NCI-H748 (cell line): Measurements from ENCODE around the gene SLC6A3.
A peak's percentile ranks its signal among the peaks of the same experiment; 100 is the strongest.

Experiments used
- DNase-seq: peaks from one replicate; lab custom pipeline; 2025; ENCODE audit not compliant: unreplicated experiment; lab: John Stamatoyannopoulos, UW

Gene SLC6A3

DNA sequence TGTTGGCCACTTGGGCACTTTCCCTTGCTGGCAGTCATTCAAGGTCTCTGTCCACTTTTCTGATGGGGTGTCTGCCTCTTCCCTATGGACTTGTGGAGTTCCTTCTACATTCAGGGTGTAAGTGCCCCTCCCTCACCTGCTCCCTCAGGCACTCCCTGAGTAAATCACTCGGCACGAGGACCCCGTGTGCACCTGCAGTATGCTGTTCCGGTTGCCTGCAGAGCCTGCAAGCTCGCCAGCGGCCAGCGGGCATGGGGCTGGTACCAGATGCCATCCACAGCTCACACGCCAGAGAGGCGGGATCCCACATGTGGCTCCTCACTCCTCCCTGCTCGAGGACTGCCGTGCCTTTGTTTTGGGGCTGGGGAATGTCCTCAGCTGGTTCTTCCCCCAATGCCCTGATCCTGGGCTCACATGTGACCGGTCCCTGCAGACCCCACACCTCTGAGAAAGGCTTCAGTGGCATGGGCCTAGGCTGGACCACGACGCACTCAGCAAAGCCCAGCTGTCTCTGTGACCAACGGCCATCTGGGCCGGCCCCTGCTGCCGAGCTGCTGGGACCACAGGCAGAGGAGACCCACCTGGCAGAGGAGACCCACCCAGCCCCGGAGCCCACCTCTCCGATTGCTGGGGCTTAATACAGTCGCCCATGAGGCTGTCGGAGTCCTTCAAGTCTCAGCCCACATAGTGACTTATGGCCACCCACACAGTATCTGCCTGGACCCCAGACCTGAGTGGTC is 54.2 kb downstream of the SLC6A3 start:
- DNase-seq = peak; percentile 41

DNA sequence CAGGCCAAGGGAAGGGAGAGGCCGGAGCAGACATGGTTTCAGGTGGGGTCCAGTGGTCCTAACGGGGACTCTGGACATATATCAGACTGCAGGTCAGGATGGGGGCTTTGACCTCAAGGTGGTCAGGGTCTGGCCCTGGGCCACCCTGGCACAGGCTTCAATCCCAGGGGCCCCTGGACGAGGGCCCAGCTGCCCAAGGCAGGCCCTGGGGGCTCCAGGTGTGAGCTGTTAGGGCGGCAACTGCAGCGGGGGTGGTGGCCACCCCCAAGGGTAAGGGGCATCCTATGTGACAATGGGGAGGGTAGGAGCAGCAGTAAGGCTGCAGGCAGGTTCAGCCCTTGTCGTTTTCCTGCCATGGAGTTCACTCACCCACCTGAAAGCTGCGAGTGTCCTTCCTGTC is 54.9 kb downstream of the SLC6A3 start:
- no peak for DNase-seq

DNA sequence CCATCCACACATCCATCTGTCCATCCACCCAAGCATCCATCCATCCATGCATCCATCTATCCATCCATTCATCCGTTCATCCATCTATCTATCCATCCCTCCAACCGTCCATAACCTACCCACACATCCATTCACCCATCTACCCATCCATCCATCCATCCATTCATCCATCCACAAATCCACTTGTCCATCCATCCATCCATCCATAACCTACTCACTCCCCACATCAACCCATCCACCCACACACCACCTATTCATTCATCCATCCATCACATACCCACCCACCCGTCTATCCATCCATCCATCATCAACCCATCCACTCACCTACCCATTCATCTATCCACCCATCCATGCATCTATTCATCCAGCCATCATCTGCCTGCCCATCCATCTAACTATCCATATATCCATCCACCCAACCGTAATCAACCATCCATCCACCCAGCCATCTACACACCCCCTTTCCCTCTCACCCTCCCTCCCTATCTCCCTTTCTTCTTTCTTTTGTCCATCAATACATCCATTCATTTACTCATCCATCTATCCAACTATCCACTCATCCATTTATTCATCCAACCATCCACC is 56.8 kb downstream of the SLC6A3 start:
- no peak for DNase-seq

DNA sequence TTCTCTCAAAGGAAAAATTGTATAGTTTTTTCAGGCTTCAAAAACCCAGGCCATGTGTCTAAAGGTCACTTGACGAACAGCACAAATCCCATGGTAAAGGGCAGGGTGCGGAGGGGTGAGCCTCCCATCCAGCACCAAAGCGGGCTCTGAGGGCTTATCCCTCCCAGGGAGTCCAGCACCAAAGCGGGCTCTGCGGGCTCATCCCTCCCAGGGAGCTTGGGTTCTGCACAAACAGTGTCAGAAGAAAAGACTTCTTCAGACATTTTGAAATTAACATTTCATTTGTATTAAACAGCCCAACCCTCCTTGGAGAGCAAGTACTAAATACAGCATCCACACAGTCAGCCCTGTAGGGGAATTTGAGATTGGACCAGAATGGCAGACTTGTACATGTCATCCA is 57.4 kb downstream of the SLC6A3 start:
- no peak for DNase-seq

DNA sequence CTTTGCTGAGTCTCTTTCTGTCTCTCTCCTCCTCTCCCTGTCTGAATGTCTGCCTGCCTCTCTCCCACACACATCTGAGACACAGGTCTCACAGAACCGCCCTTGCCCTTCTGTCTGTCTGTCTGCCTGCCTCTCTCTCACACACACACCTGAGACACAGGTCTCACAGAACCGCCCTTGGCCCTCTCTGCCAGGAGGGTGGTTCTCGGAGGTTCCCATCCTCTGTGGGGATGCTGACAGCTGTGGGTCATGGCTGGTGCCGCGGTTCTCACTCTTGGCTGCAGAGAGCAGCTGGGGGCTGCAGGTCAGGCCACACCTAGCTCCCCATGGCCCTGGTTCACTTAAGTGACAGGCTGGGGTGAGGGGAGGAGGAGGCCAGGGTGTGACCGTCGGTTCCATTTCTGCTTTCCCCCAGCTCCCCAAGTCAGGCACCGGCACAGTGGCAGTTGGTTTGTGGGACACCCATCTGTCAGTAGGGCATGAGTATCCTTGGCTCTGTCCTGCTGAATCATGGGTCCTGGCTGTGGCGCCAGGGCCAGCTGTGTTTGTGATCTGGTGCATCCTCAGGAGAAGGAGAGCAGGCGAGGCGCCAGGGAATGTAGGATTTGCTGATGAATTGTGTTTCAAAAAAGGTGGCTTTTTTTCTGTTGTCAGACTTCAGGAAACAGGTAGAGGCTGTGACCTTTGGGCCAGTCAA is 58.0 kb downstream of the SLC6A3 start:
- DNase-seq = peak; percentile 61

DNA sequence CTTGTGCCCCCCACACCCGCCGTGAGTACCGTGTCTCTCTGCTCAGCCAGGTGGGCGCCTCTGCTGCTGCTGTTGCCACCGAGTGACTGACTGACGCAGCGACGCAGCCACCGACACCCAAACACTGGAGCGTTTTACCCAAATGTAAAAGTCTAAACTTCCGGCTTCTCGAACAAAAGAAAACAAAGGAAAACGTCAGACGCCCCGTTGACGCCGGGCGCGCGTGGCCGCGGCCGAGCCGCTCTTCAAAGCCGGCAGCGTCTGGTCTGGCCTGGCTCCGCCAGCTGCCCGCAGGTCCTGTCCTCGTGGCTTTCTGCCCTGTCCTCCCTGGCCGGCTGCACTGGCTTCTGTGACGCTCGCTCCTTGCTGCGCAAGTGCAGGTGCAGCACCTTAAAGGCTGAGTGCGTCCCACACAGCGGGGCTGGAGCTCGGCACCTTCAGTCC is 58.9 kb downstream of the SLC6A3 start:
- peak; percentile 95 for DNase-seq

DNA sequence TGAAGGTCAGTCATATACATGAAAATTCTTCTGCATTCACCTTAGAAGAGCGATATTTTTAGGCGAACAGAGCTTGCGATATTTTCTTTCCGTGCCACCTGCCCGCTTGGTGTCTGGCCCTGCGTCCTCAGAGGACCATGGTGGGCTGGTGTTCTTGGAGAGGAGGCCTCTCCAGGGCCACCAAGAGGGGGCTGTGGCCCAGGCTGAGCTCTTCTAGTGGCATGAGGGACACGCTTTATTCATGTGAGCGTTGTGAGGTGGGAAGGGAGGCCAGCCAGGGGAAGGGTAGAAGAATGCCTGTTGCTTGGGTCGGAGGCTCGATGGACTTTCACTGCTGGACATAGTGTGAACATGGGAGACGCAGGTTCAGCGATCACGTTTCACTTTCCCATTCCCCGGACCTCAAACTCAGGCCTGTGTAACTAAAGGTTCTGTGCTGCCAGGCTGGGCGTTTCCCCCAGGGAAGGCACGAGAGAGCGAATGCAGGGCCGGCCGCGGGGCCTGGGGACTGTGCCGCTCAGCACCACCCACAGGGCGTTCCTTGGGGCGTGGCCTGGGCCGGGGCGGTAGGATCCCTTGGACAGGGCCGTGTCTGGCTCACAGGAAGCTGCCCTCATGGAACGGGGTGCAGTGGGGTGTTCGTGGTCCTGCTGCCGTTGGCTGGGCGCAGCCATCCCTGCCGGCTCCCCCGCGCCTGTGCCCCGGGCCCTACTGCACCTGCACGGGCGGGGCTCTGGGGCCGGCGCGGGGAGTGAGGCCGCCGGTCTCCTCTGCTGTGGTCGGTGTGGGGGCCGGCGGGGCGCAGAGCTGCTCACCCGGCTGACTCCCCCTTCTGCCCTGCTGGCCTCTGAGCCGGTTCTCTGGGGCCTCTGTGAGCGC is 59.6 kb downstream of the SLC6A3 start:
- peak; percentile 96 for DNase-seq

DNA sequence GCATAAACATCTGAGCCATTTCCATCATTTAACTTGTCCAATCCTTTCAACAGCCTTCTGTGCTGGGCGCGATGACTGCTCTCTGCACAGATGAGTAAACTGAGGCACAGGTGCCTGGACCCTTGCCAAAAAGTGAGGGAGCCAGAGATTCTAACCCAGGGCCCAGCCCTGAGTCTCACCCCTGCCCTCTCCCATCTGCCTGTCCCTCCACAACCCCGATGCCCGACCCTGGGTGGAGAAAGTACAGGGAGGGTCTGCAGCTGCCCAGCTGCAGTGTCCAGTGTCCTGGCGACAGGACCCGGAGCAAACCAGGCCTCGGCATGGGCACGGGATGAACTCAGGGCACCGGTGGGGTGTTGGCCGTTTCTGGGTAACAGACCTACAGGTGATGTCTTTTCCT is 60.7 kb downstream of the SLC6A3 start:
- DNase-seq = no peak

DNA sequence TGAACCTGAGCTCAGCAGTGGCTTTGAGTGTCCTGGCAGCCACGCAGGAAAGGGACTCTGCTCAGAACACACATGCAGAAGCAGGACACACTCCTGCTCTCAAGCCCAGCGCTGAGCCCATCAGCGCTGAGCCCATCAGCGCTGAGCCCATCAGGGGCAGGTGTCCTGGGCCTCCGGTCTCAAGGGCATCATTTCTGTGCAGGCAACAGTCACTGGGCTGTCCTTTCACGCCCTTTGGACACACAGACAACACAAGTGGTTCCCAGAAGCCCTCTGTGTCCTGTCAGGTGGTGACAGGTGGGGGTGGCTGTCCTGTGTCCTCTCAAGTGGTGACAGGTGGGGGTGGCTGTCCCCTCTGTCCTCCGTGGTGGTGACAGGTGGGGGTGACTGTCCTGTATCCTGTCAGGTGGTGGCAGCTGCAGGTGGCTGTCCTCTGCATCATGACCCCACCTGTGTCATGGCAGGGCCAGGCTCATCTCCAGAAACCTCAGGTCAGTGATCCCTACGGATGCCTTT is 61.3 kb downstream of the SLC6A3 start:
- DNase-seq = peak; percentile 49

DNA sequence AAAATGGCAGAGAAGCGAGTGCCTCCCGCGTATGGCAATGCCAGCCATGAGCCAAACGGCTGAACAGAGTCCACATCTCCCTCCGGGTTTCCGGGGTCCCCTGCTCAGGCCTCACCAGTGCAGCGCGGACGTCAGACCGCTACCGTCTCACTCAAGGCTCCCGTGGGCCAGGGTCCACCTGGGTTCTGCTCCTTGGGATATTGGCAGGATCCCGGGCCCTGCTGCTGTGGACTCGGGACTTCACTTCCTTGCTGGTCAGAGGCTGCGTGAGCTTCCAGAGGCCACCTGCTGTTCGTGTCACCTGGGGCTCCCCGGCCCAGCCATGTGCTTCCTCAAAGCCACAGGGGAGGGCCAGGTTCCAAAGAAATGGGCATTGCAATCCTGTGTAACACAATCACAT is 61.9 kb downstream of the SLC6A3 start:
- no peak for DNase-seq

DNA sequence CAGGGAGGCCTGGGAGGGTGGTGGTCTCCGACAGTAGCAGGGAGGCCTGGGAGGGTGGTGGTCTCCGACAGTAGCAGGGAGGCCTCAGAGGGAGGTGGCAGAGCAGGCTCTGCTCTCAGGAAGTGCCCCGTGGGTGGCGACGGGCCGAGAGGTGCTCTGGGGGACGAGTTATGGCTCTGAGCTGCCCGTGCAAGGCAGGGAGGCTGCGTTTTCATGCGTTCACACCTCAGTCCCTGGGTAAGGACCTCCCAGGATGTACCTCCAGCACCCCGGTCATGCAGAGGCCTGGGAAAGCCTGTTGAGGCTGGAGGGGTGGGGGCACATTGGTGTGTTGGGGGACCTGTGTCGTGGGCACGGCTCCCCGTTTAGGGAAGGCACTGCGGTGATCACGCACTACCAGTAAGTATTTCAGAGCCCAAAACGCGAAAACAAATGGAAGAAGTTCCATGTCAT is 63.0 kb downstream of the SLC6A3 start:
- no peak for DNase-seq

DNA sequence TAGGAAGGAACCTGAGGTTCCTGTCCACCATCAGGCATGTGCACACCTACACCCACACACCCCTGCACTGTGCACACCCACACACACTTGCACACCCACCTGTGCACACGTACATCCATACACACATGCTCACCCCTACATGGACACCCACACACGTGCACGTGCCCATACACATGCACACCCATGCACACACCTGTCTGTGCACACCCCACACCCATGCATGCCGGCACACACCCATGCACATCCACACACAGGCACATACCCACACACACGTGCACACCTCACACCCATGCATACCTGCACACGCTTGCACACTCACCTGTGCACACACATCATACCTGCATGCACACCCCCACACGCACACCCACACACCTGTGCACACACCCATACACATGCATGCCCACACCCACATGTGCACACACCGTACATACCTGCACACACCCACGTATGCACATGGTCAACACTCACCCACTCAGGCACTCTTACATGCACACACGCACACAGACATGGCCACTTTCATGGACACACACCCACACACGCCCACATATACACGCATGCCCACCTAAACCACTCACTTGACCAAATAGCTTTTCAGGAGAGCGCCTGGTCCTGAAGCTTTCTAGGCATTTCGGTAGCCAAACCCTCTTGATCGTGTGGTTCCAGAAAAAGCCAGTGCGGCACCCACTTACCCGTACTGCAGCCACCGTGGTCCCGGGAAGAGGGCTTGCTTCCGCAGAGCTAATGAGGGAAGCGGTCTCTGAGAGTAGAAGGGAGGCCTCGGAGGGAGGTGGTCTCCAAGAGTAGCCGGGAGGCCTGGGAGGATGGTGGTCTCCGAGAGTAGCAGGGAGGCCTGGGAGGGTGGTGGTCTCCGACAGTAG is 63.6 kb downstream of the SLC6A3 start:
- no peak for DNase-seq

DNA sequence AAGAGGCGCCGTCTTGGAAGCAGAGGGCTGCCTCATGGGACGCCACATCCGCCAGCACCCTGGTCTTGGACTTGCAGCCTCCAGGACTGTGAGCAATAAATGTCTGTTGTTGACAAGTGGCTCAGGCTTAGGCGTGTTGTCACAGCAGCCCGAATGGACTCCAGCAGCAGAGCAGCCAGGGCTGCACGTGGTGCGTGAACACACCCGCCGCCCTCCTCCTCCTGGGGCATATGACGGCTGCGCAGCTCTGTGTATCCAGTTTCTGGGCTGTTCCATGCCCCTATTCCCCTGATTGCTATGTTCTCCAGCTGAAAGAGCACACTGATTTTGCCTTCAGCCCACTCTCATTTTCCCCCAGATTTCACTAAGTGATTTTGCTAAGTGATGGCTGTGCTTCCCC is 64.3 kb downstream of the SLC6A3 start:
- DNase-seq = peak; percentile 60

DNA sequence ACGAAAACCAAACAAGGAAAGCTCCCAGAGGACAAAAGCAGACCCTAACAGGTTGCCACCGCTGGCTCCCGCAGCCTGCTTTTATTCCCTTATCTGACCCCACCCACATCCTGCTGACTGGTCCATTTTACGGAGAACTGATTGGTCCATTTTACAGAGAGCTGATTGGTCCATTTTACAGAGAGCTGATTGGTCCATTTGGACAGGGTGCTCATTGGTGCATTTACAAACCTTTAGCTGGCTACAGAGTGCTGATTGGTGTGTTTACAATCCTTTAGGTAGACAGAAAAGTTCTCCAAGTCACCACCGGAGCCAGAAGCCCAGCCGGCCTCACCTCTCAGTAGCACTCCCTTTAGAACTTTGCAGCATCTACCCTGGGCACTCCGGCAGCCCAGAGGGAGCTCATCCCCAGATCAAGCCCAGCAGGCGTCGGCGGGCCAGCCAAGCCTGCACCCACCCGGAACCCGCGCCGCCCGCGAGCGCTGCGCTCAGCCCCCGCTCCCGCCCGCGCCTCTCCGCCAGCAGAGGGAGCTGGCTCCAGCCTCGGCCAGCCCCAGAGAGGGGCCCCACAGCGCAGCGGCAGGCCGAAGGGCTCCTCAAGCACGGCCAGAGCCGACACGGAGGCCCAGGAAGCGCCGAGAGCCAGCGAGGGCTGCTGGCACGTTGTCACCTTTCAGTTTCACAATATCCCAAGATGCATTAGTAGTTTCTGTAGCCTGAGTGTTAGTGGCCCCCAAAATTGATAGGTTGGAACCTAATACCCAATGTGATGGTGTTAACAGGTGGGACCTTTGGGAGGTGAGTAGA is 65.0 kb downstream of the SLC6A3 start:
- peak; percentile 85 for DNase-seq

DNA sequence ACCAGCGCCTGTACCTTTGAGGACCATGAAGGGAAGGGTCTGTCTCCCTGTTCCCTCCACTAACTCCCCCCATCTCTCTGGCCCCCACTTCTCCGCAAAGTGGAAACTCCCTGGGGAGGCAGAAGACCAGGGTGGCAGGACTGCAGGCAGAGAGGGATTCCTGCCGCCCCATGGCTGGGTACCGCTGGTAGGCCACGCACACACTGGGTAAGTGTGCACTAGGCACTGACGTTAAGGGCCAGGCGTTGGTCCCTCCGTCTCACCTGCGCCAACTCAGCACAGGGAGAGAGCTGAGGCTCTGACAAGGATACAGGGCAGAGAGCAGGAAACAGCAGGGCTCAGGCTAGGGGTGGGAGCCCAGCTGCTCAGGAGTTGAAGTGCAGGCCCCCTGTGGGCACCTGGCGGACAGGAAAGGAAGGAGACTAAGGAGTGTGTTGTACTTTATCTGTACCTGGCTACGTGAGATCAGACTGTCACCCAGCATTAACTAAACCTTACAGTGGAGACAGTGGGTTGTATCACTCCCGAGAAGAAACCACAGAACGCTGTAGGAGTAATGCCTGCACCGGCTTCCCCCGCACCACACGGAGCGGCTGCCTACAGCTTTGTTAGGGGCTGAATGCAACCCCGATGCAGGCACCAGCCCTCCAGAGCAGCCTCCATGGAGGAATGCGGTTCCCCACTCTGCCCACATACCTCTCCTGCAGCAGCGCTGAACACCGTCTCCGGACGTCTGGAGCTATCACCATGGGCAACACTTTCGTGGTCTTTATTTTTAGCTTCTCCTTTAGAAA is 66.2 kb downstream of the SLC6A3 start:
- DNase-seq = peak; percentile 47

DNA sequence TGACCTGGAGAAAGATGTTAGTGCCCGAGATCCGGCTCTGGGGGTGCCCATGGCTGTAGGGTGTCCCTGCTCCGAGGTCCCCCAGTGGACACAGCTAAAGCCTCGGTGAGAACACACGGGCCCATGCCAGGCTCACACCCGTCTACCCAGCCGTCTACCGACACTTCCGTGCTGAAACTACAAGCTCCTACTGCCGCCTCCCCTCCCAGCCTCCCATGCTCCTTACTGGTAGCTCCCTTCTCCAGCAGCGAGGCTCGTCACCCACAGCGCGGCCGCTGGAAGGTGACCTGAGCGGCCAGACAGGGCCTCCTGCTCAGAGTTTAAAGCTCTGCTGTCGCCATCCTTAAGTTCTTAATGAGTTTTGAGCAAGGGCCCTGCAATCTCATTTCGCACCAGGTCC is 67.1 kb downstream of the SLC6A3 start:
- no peak for DNase-seq

DNA sequence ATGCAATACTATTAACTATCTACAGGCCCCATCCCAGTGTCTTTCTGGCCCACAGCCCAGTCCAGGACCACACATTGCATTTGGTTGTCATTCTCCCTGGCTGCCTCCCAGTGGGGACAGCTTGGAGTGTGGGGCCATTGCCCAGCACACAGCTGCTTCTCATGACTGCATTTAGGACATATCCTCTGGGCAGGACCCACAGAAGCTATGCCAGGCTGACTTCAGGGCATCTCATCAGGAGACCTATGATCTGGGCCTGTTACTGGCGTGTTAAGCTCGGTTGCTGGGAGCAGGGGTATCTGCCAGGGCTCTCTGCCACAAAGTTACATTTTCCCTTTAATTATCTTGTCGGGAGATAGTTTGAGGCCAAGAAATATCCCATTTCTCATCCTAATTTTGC is 68.3 kb downstream of the SLC6A3 start:
- DNase-seq = no peak
